GM12874 (cell line): Measurements from ENCODE around the gene DDR2.

Experiments used
- CTCF ChIP-seq: IDR thresholded peaks from 2 replicates; pipeline ENCODE4 v1.5.1; 2011; ENCODE audit warnings: low read depth, mild to moderate bottlenecking, control low read depth, low read length, moderate library complexity; ENCODE audit not compliant: insufficient read depth

Gene DDR2

GRCh38 chr1:162726555-162726954 lies 94.3 kb downstream of the DDR2 start:
- TF ChIP-seq CTCF: no peak

DNA sequence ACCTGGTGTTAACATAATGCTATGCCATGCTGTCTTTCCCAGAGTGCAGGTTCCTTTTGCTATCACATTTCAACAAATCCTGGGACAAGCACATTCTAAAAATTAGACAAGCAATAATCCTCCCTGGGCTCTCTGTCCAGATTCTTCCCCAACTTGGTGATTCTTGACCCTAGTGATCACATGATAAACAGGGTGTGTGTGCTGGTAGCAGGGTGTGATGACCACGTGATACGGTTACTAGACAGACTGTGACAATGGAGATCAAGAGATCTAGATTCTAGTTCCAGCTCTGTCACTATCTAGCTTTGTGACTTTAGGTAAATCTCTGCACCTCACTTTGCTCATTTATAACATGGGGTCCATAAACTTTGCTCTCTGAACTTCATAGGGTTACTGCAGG lies 96.3 kb downstream of the DDR2 start:
- TF ChIP-seq CTCF: no peak

- no peak for TF ChIP-seq CTCF
These were observed 99.8 kb downstream of the DDR2 start for GRCh38 chr1:162732094-162732493.

- TF ChIP-seq CTCF: no peak
These were observed 100.5 kb downstream of the DDR2 start for GRCh38 chr1:162732566-162733335.

DNA sequence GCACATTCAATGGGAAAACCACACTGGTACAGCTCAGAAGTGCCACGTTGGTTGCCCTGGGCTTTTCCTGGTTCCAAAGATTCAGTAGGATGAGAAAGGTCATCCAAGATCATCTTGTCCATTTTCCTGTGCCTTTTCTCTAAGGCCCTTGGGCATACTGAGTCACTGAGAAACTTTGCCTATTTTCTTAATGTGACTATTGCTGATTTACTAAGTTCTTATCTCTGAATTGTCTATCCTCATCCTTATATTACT lies 101.0 kb downstream of the DDR2 start:
- TF ChIP-seq CTCF: no peak

GRCh38 chr1:162734047-162734446 lies 101.8 kb downstream of the DDR2 start:
- TF ChIP-seq CTCF: no peak

GRCh38 chr1:162736184-162736583 lies 103.9 kb downstream of the DDR2 start:
- TF ChIP-seq CTCF: no peak

DNA sequence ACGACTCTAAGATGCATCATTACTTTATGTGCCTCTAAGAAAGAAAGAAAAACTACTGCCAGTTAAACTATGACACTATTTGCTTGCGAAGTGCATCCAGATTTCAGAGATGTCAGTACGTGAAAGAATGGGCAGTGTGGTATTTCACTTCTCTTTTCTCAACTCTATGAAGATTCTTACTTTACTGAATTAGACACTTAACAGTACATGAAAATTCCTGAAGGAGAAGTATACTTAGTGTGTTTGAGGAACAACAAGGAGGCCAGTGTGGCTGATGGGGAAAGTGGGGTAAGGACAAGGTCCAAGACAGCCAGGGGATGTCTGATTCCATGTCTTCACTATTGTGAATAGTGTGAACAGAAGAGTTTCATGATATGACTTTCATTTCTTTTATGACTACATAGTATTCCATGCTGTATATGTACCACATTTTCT lies 104.4 kb downstream of the DDR2 start:
- TF ChIP-seq CTCF: no peak
